Islet of Langerhans (tissue), 1 donor: Measurements from ENCODE around the gene TEPSIN.

Source experiments
- FAIRE-seq: peaks from one replicate; lab custom pipeline; 2011; peaks lifted over from hg19 to GRCh38; lab: Jason Lieb, UNC

The TEPSIN gene

DNA sequence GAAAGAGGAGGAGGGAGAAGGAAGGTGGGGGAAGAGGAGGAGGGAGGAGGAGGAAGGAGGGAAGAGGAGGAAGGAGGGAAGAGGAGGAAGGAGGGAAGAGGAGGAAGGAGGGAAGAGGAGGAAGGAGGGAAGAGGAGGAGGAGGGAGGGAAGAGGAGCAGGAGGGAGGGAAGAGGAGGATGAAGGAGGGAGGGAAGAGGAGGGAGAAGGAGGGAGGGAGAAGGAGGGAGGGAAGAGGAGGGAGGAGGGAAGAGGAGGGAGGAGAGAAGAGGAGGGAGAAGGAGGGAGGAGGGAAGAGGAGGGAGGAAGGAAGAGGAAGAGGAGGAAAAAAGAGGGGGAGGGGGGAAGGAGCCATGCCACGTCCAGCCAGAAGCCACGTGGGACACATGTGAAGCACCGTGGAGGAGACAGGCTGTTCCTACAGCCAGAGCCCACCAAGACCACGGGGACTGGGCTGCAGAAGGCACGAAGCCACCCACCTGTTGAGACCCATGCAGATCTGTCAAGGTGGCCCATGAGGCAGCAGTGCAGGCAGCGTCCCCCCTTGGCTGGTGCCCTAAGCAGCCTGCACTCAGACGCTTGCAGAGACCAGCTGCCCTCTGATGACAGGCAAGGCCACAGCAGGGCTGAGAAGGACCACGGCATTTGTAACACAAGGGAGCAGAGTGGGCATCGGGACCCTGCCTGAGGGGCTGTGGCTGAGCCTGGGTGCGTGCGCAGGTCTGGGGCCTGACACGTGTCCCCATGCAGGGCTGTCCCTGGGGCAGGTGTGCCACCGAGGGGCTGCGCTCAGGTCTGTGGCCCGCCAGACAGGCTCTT lies 10.6 kb upstream of the TEPSIN start:
- FAIRE-seq: no peak

DNA sequence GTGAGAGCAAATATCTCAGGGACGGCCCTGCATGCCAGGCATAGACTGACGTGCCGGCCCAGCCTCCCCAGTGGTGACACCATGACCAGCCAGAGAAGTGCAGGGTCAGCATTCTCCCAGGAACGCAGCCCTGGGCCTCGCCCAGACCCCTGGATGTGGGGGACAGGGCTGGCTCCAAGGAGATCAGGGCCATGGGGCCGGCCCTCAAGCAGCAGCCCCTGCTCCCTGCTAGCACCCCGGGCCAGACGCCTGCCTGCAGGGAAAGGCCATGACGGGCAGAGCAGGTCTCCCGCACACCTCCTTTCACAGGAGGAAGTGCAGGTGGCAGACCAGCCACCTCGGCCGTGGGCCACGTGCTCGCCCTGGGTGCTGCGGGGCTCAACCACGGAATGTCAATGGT lies 9.8 kb upstream of the TEPSIN start:
- FAIRE-seq: no peak

DNA sequence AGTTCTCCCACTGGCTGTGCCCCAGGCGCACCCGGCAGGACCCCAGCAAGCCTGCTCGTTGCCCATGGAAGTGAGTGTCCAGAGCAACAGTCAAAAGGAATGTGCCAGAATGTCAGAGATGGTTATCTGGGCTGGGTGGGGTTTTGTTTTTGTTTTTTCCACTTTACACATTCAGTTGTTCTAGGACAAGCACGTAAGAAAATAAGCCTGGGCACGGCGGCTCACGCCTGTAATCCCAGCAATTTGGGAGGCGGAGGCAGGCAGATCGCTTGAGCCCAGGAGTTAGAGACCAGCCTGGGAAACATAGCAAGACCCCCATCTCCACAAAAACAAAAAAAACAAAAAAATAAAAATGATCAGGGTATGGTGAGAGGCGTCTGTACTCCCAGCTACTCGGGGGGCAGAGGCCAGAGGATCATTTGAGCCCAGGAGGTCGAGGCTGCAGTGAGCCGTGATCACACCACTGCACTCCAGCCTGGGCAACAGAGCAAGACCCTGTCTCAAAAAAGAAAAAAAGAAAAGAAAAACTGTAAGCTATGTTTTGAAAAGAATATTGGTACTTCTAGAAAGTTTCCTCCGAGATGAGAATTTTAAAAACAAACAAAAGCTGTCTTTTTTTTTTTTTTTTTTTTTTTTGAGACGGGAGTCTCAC lies 8.6 kb upstream of the TEPSIN start:
- FAIRE-seq: no peak

DNA sequence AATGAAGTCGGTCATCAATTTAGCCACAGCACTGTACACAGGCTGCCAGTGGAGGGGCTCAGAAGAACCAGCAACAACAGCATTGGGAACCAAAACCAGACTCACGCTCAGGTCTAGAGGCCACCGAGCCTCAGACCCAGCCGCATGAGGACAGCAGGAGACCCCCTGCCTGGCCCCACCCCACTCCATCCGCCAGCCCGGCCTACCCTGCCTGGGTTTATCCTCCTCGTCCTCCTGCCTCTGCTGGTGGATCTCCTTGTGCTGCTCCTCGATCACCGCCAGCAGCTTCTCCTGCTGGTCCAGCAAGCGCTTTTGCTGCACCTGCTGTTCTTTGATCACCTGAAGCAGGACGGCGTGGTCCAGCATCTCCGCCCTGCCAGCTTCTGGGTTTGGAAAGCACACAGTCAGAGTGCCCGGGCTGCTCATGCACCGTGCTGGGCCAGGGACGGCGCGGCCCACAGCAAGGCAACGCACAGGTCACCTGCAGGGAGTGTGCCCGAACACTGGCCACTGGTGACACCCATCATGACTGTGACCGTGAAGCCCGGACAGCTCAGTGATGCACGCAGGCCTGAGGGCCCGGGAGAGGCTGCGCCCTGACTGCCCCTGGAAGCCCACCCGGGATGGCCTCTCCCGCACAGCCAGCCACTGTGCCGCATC lies 8.0 kb upstream of the TEPSIN start:
- no peak for FAIRE-seq

DNA sequence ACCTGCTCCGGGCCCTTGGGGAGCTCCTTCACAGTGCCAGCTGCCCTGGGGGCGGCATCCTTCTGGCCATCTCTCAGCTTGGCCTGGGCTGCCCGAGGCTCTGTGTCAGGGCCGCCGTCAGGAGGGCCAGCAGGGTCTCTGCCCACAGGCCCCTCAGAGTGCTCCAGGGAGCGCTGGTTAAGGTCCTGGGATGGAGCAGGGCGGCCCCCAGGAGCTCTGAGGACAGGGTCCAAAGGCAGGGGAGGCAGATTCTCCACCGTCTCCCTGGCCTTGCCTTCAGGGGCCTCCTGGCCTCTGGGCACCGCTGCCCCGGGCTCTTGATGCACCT lies 7.5 kb upstream of the TEPSIN start:
- no peak for FAIRE-seq

DNA sequence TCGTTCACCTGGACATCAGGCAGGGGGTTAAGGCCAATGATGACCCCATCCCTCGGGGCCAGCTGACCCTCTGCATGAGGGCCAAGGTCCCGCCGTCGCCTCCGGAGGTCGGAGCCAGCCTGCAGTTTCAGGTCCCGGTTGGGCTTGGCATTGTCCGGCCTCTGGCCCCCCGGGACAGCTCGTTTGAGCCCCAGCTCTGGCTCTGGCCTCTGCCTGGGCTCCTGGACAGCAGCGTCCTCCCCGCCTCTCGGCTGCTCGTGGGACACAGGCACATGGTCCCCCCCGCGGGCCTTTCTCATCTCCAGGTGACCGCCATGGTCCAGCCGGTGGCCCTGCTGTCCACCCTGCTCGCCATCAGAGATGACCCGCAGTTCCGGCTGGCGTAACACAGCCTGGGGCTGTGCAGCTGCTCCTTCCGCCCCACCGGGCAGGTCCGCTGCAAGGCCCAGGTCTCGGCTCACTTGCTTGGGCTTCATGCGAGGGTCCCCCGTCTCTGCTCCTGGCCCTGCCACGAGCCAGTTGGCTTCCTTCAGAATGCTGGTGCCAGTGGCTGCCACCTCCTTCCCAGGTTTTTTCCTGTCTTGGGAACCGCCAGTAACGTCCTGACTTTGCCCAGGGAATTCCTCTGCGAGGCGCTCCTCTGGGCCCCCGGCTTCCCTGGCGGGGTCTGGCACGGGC lies 6.9 kb upstream of the TEPSIN start:
- FAIRE-seq: no peak

DNA sequence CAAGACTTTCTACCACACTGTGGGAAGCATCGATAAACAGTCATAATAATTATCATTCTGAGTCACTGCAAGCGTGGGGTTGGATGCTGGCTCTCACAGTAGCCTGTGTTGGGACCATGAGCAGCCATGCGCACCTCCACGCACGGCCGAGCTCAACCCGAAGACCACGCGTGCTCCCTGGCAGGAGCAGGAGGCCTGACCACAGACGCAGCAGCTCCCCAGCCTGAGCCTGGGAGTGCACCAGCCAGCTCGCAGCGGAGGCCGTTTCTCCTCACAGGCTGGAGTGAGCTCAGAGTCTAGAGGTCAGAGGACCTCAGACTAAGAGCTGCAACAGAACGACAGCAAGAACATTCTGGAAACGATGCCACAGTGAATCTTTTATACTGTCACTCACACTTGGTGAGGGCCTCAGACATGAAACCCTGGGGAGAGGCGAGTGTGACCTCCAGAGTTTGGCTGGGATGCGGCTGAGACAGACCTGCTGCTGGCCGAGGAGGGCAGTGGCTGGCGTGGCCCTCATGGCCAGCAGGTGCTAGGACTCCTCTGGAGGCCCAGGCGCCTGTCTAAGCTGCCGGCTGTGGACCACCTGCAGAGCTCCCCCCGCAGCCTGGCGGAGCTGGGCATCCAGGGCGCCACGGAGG lies 6.3 kb upstream of the TEPSIN start:
- FAIRE-seq: no peak

DNA sequence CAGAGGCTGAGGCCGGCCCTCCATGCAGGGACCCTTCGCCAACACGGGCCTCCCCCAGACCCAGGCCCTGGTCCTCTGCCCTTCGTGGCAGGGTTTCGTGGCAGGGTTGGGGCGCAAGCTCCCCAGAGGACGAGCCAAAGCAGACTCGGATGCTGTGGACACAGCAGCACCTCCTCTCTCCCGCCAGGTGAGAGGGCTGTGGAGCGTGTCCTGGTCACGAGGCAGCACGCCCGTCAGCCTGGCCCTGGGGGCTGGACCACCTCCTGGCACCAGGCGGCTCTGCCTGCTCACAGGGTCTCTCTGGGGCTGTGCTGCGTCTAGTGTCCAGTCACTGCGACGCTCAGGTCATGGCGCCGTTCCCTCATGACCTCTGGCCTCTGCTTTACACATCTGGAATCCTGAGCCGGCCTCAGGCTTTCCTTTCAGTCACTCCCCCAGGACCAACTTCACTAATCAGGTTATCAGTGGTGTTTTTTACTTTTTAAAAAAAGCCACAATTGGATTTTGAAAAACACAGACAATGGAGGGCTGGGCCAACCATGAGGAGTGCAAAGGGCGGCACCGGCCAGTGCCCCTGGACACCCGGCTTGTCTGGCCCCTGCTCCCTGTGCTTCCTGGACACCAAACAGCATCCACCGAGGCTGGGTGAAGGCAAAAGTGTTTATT lies 5.6 kb upstream of the TEPSIN start:
- no peak for FAIRE-seq

DNA sequence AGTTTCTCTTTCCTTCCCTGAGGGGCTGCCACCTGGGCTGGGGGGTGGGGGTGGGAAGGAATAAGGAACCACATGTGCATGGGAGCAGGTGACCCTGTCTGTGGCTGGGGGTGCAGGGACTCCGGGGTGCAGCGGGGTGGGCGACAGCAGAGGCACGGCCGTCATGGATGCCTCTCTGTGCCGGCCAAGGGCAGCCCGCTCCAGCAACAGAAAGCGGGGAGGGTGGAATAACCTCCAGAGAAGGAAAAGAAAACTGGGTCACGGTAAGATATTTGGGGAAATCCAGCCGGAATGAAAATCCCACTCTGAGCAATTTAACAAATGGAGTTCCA lies 4.4 kb upstream of the TEPSIN start:
- FAIRE-seq: no peak

DNA sequence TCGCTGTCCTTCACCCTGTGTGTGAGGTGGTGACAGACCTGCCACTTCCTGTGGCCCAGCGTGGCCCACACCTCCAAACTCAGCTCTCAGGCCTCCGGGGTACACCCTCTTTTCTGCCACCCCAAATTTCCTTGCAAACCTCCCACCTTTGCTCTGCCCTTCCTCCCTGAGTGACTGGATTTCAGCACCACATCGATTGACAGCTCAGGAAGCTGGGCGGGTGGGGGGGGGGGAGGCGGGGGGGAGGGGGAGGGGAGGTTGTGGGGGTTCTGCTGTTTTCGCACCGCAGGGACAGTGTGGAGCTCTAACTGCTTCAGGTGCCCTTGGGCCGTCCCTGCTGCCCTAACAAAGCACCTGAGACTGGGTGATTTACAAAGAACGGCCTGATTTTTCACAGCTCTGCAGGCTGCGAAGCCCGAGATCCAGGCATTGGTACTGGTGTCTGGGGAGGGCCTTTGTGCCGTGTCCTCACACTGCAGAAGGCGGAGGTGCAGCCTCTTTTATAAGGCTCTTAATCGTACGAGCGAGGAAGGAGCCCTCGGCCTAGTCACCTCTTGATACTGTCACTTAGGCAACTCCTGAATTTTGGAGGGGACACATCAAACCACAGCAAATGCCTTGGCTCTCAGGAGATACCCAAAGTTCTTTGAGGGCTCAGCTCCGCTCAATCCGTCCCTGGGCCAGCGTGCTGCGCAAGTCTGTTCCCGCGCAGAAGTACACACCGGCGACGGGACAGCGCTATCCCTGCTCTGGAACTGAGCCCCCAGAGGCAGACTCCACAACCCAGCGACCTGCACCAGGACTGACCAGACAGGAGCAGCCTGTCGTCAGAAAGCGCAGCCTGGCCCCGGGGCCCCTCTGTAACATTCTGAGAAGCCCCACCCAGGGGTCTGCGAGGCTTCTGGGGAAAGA lies 3.8 kb upstream of the TEPSIN start:
- no peak for FAIRE-seq

DNA sequence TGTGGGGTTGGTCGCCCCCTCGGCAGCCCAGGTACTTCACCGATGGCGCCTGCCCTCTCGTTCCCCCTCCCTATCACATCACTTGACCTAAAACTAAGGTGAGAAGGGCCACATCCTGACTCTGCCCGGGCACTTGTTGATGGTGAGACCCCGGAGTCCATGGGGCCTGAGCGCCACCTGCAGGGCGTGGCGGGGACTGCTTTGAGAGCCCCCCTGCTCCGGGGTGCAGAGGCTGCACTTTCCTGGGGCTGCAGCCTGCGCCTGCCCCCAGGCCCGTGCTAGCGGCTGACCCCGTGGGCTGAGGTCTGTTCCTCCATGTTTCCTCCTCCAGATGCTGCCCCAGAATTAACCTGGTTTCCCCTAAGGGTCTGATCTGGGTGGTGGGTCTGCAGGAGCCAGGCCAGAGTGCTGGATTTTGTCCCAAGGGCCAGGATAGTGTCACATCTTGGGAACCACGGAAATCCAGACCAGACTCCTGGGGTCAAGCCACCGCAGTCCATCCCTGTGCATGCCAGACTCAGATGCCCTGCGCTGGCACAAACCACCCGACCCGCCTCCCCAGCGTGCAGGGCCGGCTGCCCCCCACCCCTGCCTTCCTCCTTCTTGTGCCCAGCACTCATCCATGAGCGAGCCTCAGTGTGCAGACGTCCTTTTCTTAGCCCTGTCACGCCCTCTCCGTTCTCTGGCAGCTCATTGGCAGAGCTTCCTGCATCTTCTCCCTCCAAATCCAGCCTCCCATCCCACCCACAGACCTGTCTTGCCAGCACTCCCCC lies 3.0 kb upstream of the TEPSIN start:
- no peak for FAIRE-seq

DNA sequence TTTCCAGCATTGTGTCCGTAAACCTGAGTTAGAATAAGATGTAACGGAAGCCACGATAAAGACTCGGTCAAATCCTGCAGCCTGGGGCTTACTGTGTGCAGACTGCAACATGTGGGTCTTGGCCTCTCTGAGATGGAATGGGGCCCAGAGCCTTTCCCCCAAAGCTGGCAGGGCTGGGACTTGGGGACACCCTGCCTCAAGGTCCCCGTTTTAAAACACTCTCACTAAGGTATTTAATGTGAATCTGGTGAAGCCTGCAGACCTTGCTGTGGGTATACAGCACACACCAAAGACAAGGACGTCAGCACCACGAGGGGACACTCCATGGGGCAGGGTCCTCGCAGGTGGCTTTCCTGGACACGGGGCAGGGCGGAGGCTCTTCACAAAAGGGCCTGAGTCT lies 2.3 kb upstream of the TEPSIN start:
- FAIRE-seq: no peak

DNA sequence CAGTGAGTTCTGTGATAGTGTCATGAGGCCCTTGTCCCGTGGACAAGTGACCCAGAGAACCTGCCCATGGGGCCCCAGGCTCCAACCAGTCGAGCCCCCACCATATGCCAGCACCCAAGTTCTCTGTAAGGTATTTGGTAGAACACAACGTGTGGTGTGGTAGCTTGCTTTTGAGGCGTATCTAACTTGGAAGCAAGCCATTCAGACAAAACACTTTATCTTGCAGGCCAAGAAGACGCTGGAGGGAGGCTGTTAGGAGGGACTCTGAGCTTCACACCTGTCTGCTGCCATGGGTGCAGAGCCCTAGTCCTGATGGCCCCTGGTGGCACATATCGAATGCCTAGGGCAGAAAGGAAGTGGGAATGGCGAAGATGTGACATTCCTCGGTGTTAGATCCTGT lies 1.9 kb upstream of the TEPSIN start:
- no peak for FAIRE-seq

DNA sequence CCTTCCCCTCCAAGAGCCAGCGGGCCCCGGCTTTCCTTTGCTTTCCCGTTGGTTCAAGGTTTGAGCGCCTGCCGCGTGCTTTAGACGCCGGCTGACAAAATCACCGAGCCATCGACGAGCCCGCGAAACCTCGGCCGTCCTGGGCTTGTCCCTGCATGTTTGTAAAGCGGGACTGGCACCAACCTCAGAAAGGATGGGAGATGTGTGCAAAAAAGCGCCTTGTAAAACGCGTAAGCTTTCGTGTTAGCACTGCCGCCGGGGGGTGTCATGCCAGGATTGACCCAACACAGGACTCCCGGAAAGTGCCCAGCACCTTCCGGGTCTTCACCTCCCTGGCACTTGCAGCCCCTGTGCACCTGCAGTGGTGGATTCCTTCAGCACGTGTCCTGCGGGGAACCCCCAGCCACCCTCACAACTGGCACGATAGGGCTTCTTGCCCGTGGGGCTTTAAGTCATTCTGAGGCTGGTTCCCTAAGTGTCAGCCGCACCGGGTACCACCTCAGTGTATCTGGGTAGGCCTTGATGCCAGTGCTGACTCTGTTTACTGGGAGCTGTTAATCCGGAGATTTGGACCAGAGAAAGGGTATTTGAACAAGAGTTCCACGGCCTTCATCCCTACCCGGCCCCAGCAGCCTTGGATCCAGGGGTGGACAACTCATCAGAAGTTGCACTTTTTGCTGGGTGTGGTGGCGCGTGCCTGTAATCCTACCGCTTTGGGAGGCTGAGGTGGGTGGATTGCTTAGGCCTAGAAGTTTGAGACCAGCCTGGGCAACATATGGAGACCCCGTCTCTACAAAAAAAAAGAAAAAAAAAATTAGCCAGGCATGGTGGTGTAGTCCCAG lies 1.1 kb upstream of the TEPSIN start:
- FAIRE-seq: no peak

DNA sequence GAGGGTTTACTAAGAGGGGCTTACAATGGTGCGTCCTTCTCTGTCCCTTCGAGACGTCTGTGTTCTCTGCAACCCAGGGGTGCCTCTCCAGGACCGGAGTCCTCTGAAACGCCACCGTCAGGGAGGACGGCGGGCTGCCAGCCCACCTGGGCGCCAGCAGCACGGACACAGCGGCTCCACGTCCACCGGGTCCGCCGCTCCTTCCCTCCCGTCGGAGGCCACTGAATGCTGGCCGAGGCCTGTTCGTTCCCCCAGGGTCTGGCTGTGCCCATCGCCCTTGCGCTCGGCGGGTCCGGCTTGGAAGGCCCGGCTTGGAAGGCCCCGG lies 403 bp downstream of the TEPSIN start:
- FAIRE-seq: no peak

DNA sequence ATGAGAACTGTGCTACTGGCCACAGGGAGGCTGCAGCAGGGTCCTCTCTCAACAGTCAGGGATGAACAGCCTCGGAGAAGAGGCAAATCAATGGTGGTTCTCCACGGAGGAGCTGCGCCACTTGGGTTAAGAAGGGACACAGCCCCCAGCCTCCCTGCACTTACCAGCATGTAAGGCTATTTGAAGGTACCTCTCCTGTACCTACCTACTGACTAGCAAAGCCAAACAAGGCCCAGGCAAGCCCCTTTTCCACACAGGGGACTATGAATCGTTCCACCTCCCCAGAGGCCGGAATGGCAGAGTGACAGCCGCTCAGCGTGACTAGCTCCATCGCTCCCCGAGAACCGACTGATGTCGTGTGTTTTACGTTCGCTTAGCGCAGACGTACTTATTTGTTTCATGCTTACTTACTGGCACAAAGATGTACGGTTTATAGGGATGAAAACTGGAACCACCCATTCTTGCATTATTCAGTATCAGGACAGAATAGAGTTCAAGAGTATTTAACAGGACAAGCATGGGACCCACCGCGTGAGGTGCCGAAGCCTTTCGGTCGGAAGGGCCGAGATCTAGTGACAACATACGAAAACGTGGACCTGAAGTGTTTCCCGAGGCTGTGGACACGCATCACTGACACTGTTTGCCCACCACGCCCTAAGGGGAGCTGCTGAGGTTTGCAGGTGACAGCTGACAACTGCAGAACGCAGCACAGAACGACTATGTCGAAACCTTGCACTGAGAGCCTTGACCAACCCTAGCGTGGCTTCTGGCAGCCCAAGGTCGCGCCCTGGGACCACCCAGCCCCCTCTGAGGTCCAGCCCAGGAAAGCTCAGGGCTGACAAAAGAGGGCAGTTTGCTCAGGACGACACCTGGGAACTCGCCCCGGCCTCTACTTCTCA lies 1.0 kb downstream of the TEPSIN start:
- FAIRE-seq: no peak

DNA sequence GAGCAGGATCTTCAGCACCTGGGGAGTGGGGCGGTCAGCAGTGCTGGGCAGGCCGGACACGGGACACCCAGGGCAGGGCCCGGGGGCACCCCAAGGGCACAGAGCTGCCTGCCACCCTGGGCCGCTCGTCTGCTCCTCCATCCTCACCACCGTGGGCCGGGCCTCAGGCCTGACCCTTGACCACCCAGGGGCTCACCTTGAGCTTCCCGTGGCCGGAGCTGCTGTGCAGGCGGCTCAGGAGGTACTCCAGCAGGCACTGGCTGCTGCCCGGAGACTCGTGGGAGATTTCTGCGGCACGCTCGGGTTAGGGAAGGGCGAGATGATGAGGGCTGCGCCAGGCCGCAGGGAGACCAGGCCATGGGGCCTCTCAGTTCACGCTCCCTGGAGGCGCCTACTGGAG lies 2.1 kb downstream of the TEPSIN start:
- no peak for FAIRE-seq
